GM12878 (cell line): ENCODE results near the gene IKZF5.

Source experiments
- POLR2AphosphoS5 ChIP-seq: IDR thresholded peaks from 2 replicates; pipeline ENCODE4 v1.6.1; 2011; ENCODE audit warnings: mild to moderate bottlenecking, low read length, inconsistent platforms
- TF ChIP-seq, protein P1 (sequence below): fragments of 450-650 bp; IDR thresholded peaks from 2 replicates; pipeline ENCODE4 v1.6.1; 2017; ENCODE audit warnings: mild to moderate bottlenecking, moderate library complexity

DNA sequence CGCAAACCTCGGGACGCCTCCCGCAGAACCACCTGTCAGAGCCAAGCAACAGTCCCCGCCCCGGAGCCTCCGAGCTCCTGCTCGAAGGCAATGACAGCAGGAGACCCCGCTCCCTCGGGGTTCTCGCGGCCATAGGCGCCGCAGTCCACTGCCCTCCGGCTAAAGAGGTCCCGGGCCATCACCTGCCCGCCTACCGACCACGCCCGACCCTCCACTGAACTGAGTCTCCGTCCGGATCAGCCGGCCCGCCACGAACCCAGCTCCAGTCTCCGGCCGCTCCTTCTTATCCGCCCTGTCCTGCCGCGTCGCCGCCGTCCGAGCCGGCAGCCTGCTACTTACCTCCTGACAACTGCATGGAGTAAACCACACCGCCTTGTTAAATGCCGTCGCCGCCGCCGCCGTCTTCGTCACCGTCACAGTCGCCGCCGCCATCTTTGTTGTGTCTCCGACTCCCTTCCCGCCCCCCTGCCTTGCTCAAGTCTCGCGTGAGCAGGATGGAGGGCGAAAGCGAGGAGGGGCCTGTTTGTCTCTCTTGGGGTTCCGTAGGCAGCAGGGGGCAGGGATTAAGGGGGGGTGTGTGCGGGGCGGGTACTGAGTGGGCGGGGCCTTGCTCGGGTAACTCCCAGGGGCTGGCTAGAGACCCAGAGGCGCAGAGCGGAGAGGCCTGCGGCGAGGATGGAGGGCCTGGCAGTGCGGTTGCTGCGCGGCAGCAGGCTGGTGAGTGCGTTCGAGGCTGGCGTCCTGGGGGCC is at the start of gene IKZF5, which contains the start of gene ACADSB:
- TF ChIP-seq POLR2AphosphoS5, result peak; percentile 96
- TF ChIP-seq, protein P1, sequence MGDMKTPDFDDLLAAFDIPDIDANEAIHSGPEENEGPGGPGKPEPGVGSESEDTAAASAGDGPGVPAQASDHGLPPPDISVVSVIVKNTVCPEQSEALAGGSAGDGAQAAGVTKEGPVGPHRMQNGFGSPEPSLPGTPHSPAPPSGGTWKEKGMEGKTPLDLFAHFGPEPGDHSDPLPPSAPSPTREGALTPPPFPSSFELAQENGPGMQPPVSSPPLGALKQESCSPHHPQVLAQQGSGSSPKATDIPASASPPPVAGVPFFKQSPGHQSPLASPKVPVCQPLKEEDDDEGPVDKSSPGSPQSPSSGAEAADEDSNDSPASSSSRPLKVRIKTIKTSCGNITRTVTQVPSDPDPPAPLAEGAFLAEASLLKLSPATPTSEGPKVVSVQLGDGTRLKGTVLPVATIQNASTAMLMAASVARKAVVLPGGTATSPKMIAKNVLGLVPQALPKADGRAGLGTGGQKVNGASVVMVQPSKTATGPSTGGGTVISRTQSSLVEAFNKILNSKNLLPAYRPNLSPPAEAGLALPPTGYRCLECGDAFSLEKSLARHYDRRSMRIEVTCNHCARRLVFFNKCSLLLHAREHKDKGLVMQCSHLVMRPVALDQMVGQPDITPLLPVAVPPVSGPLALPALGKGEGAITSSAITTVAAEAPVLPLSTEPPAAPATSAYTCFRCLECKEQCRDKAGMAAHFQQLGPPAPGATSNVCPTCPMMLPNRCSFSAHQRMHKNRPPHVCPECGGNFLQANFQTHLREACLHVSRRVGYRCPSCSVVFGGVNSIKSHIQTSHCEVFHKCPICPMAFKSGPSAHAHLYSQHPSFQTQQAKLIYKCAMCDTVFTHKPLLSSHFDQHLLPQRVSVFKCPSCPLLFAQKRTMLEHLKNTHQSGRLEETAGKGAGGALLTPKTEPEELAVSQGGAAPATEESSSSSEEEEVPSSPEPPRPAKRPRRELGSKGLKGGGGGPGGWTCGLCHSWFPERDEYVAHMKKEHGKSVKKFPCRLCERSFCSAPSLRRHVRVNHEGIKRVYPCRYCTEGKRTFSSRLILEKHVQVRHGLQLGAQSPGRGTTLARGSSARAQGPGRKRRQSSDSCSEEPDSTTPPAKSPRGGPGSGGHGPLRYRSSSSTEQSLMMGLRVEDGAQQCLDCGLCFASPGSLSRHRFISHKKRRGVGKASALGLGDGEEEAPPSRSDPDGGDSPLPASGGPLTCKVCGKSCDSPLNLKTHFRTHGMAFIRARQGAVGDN, result peak; percentile 37; the same call in 1 of the 2 replicates
